Endothelial cell of hepatic sinusoid (primary cell): ENCODE data around the gene RNASE12.

Source experiments
- in situ Hi-C: cut with HindIII; loops from 2 replicates; pipeline ENCODE4 v1.10.0; 2017; ENCODE audit warnings: low sequenced_read_pairs

The RNASE12 gene

GRCh38 chr14:20591235-20591634 is at the start of gene RNASE12:
RNASE12 (minus strand) TSS chr14:20591376; CDS start chr14:20590723, 653 bp downstream.
- in situ Hi-C loops, result no loop called here

- in situ Hi-C loops, result no loop called here
Measured at GRCh38 chr14:20632831-20633691, 41.9 kb upstream of the RNASE12 start.

GRCh38 chr14:20632448-20632830 is 41.3 kb upstream of the RNASE12 start:
- in situ Hi-C loops, result no loop called here

GRCh38 chr14:20631880-20632389 is 40.8 kb upstream of the RNASE12 start:
- in situ Hi-C loops, result no loop called here

GRCh38 chr14:20631023-20631879 is 40.1 kb upstream of the RNASE12 start:
- in situ Hi-C loops, result no loop called here

- in situ Hi-C loops, result no loop called here
Measured at GRCh38 chr14:20630340-20631022, 39.3 kb upstream of the RNASE12 start.

- in situ Hi-C loops, result no loop called here
Measured at GRCh38 chr14:20628063-20628854, 37.1 kb upstream of the RNASE12 start.

- in situ Hi-C loops, result no loop called here
Measured at GRCh38 chr14:20627346-20628027, 36.3 kb upstream of the RNASE12 start.

GRCh38 chr14:20626274-20626673 is 35.1 kb upstream of the RNASE12 start:
- in situ Hi-C loops, result no loop called here

- in situ Hi-C loops, result no loop called here
Measured at GRCh38 chr14:20624495-20625070, 33.4 kb upstream of the RNASE12 start.

GRCh38 chr14:20623798-20624197 is 32.6 kb upstream of the RNASE12 start:
- in situ Hi-C loops, result no loop called here

GRCh38 chr14:20622816-20623291 is 31.7 kb upstream of the RNASE12 start:
- in situ Hi-C loops, result no loop called here

GRCh38 chr14:20620798-20621478 is 29.8 kb upstream of the RNASE12 start:
- in situ Hi-C loops, result no loop called here

- in situ Hi-C loops, result loop anchor here (5.0 kb wide), 1 partner anchor 33 kb away; no protein-coding TSS in a partner anchor
Measured at GRCh38 chr14:20619688-20620087, 28.5 kb upstream of the RNASE12 start.

- in situ Hi-C loops, result loop anchor here (5.0 kb wide), 1 partner anchor 34 kb away; no protein-coding TSS in a partner anchor
Measured at GRCh38 chr14:20618271-20618749, 27.1 kb upstream of the RNASE12 start.

GRCh38 chr14:20617138-20618003 is 26.2 kb upstream of the RNASE12 start:
- in situ Hi-C loops, result loop anchor here (5.0 kb wide), 1 partner anchor 35 kb away; no protein-coding TSS in a partner anchor

GRCh38 chr14:20615996-20616395 is 24.8 kb upstream of the RNASE12 start:
- in situ Hi-C loops, result loop anchor here (5.0 kb wide), 1 partner anchor 36 kb away; no protein-coding TSS in a partner anchor
